GM19351 (cell line): Measurements from ENCODE around the gene PPM1G.

ENCODE experiments used
- ATAC-seq: cut with Tn5 transposase; IDR thresholded peaks from one replicate; pipeline ENCODE4 v1.9.1; 2021; ENCODE audit warnings: mild to moderate bottlenecking, moderate library complexity; ENCODE audit not compliant: unreplicated experiment

Gene PPM1G

DNA sequence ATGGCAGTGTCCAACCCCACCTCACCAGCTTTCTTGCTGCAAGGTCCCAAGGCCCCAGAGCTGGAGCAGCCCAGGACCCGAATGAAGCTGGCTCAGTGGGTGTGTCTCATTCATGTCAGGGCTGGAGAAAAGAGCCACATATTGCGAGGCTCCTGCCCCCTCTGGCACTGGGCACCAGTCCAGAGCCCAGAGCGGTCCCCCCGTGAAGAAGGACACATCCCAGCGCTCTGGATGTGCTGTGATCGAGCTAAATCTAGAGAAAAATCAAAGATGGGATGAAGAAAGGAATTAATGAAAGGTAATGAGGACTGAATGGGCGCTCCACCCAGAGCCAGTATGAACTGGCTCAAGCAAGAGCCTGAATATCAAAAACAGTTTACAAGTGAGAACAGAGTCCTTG, 73.2 kb downstream of the PPM1G start:
- no peak for ATAC-seq

DNA sequence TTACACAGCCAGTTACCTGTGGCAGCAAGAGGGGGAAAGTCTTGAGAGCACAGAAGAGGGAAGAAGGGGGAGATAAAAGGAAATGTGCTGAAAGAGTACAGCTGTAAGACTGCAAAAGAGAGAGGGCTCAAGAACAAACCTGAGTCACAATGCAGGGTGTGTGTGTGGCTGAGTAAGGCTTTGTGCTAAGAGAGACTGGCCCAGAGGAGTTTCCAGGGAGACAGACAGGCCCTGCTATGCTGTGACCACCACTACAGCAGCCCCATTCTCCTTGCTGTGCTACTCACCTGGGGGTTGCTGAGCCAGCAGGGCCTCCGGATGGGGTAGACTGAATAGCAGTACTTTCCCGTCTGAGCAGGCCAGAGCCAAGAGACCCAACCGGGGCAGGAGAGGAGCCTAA, 74.1 kb downstream of the PPM1G start:
- no peak for ATAC-seq
